Measurements from ENCODE around the gene LRRC30.

LRRC30 gene

GRCh38 chr18:7232218-7232617 lies 1.3 kb downstream of the LRRC30 start:
- H3K27me3 ChIP-seq (ENCODE audit: insufficient read depth, low read length), result no peaks in the 10 kb centered on the region
- H3K9ac ChIP-seq (ENCODE audit: low read length), result no peak overlapping the region
- H3K4me1 ChIP-seq (ENCODE audit: insufficient read depth, low read length, severe bottlenecking), result no peaks in the 10 kb centered on the region
- no peaks in the 10 kb centered on the region for H3K79me2 ChIP-seq (ENCODE audit: insufficient read depth, low read length)
- no peak overlapping the region for H3K27ac ChIP-seq (ENCODE audit: low read depth, low read length, poor library complexity, severe bottlenecking)
- no peak for TF ChIP-seq EZH2 (IDR thresholded peaks at IDR 0.05; ENCODE audit: borderline replicate concordance, low read length)
- TF ChIP-seq CTCF (IDR thresholded peaks at IDR 0.05; ENCODE audit: low read length), result no peak
- H3K4me3 ChIP-seq (ENCODE audit: low read depth, low read length, poor library complexity, severe bottlenecking), result no peak overlapping the region
- H3K4me2 ChIP-seq (ENCODE audit: low read length), result no peak overlapping the region
- H3K9me2 ChIP-seq (ENCODE audit: low read depth, low read length), result no peaks in the 10 kb centered on the region
- H2AFZ ChIP-seq (ENCODE audit: low read length), result no peak overlapping the region
- H3K9me3 ChIP-seq (ENCODE audit: low read length), result no peaks in the 10 kb centered on the region
- H3K36me3 ChIP-seq (ENCODE audit: insufficient read depth, low read length), result no peaks in the 10 kb centered on the region
- no peaks in the 10 kb centered on the region for H3F3A ChIP-seq (ENCODE audit: insufficient read depth, low read length)
- no peaks in the 10 kb centered on the region for H4K20me1 ChIP-seq (ENCODE audit: insufficient read depth, low read length)

- no peak overlapping the region for H3K9ac ChIP-seq (ENCODE audit: low read length)
- TF ChIP-seq CTCF (IDR thresholded peaks at IDR 0.05; ENCODE audit: low read length), result no peak
- no peak for TF ChIP-seq EZH2 (IDR thresholded peaks at IDR 0.05; ENCODE audit: borderline replicate concordance, low read length)
- no peaks in the 10 kb centered on the region for H3K27me3 ChIP-seq (ENCODE audit: insufficient read depth, low read length)
- H4K20me1 ChIP-seq (ENCODE audit: insufficient read depth, low read length), result no peaks in the 10 kb centered on the region
- H3K4me1 ChIP-seq (ENCODE audit: insufficient read depth, low read length, severe bottlenecking), result no peaks in the 10 kb centered on the region
- no peak overlapping the region for H2AFZ ChIP-seq (ENCODE audit: low read length)
- H3K36me3 ChIP-seq (ENCODE audit: insufficient read depth, low read length), result no peaks in the 10 kb centered on the region
- H3K9me3 ChIP-seq (ENCODE audit: low read length), result no peaks in the 10 kb centered on the region
- H3F3A ChIP-seq (ENCODE audit: insufficient read depth, low read length), result no peaks in the 10 kb centered on the region
- no peak overlapping the region for H3K4me3 ChIP-seq (ENCODE audit: low read depth, low read length, poor library complexity, severe bottlenecking)
- H3K27ac ChIP-seq (ENCODE audit: low read depth, low read length, poor library complexity, severe bottlenecking), result no peak overlapping the region
- H3K79me2 ChIP-seq (ENCODE audit: insufficient read depth, low read length), result no peaks in the 10 kb centered on the region
- no peak overlapping the region for H3K4me2 ChIP-seq (ENCODE audit: low read length)
- H3K9me2 ChIP-seq (ENCODE audit: low read depth, low read length), result no peaks in the 10 kb centered on the region
These were observed 2.4 kb downstream of the LRRC30 start for GRCh38 chr18:7233134-7233810.

GRCh38 chr18:7234091-7234490 lies 3.2 kb downstream of the LRRC30 start:
- TF ChIP-seq EZH2 (IDR thresholded peaks at IDR 0.05; ENCODE audit: borderline replicate concordance, low read length) (no peak), CTCF (IDR thresholded peaks at IDR 0.05; ENCODE audit: low read length) (no peak)
- Histone ChIP-seq H4K20me1 (ENCODE audit: insufficient read depth, low read length) (no peaks in the 10 kb centered on the region), H3K9ac (ENCODE audit: low read length) (no peak overlapping the region), H3K9me3 (ENCODE audit: low read length) (no peaks in the 10 kb centered on the region), H3K4me2 (ENCODE audit: low read length) (no peak overlapping the region), H2AFZ (ENCODE audit: low read length) (no peak overlapping the region), H3K9me2 (ENCODE audit: low read depth, low read length) (no peaks in the 10 kb centered on the region), H3K4me1 (ENCODE audit: insufficient read depth, low read length, severe bottlenecking) (no peaks in the 10 kb centered on the region), H3K36me3 (ENCODE audit: insufficient read depth, low read length) (no peaks in the 10 kb centered on the region), H3K27ac (ENCODE audit: low read depth, low read length, poor library complexity, severe bottlenecking) (no peak overlapping the region), H3F3A (ENCODE audit: insufficient read depth, low read length) (no peaks in the 10 kb centered on the region), H3K4me3 (ENCODE audit: low read depth, low read length, poor library complexity, severe bottlenecking) (no peak overlapping the region), H3K27me3 (ENCODE audit: insufficient read depth, low read length) (no peaks in the 10 kb centered on the region), H3K79me2 (ENCODE audit: insufficient read depth, low read length) (no peaks in the 10 kb centered on the region)

Measured in OCI-LY1 (cell line).